ENCODE data around the gene TAF5L.

GRCh38 chr1:229574679-229575442 is 51.1 kb downstream of the TAF5L start:
- TF ChIP-seq TAF1 (IDR thresholded peaks at IDR 0.05; ENCODE audit: low read depth) = no peak
- no peak for TF ChIP-seq REST (IDR thresholded peaks at IDR 0.05; ENCODE audit: low read depth)
- no peak for TF ChIP-seq RAD21 (IDR thresholded peaks at IDR 0.05; ENCODE audit: low read depth)
- no peak for TF ChIP-seq NFIC (IDR thresholded peaks at IDR 0.05)
- TF ChIP-seq ZBTB7A (IDR thresholded peaks at IDR 0.05; ENCODE audit: low read depth) = no peak
- TF ChIP-seq EP300 (IDR thresholded peaks at IDR 0.05; ENCODE audit: borderline replicate concordance) = no peak
- no peak for TF ChIP-seq CEBPB (IDR thresholded peaks at IDR 0.05)
- no peak for TF ChIP-seq YY1 (IDR thresholded peaks at IDR 0.05; ENCODE audit: low read depth)
- TF ChIP-seq FOXM1 (IDR thresholded peaks at IDR 0.05; ENCODE audit: borderline replicate concordance, low read depth) = no peak
- TF ChIP-seq CREB1 (IDR thresholded peaks at IDR 0.05; ENCODE audit: low read depth) = no peak
- TF ChIP-seq, protein P1, sequence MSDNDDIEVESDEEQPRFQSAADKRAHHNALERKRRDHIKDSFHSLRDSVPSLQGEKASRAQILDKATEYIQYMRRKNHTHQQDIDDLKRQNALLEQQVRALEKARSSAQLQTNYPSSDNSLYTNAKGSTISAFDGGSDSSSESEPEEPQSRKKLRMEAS (IDR thresholded peaks at IDR 0.05) = no peak

Measured in Ishikawa (cell line).